ENCODE results near the gene LAP3.

Gene LAP3

GRCh38 chr4:17583276-17583675 is 6.3 kb downstream of the LAP3 start:
- Histone ChIP-seq H3K27me3 (ENCODE audit: control insufficient read depth, insufficient read depth, low read length, poor library complexity, severe bottlenecking) (no peaks in the 10 kb centered on the region), H3K36me3 (ENCODE audit: control insufficient read depth, insufficient read depth, low read length) (peaks cover 21% of the 10 kb centered on the region)

GRCh38 chr4:17583941-17584340 is 6.9 kb downstream of the LAP3 start:
- H3K36me3 ChIP-seq (ENCODE audit: control insufficient read depth, insufficient read depth, low read length): peaks cover 21% of the 10 kb centered on the region

More at GRCh38 chr4:17583276-17583675, 6.3 kb downstream of the LAP3 start:
- no peak overlapping the region for H3K27ac ChIP-seq (ENCODE audit: insufficient read depth, low read depth, low read length, poor library complexity, severe bottlenecking)
- no peaks in the 10 kb centered on the region for H3K4me1 ChIP-seq (ENCODE audit: control insufficient read depth, insufficient read depth, low read length)
- no peaks in the 10 kb centered on the region for H3K9me3 ChIP-seq (ENCODE audit: control insufficient read depth, low read length)
- H3K4me3 ChIP-seq (ENCODE audit: insufficient read depth, low read depth, low read length): no peak overlapping the region
- WGBS, 2 experiments: 90 to 91% methylated on average over 9 of the region's 9 CpGs

GRCh38 chr4:17584521-17585213 is 7.7 kb downstream of the LAP3 start:
- 75 to 76% methylated on average over 10 of the region's 10 CpGs for WGBS, 2 experiments
- peaks cover 27% of the 10 kb centered on the region for H3K36me3 ChIP-seq (ENCODE audit: control insufficient read depth, insufficient read depth, low read length)
- H3K4me3 ChIP-seq (ENCODE audit: insufficient read depth, low read depth, low read length): no peak overlapping the region
- H3K9me3 ChIP-seq (ENCODE audit: control insufficient read depth, low read length): no peaks in the 10 kb centered on the region
- no peaks in the 10 kb centered on the region for H3K4me1 ChIP-seq (ENCODE audit: control insufficient read depth, insufficient read depth, low read length)
- H3K27me3 ChIP-seq (ENCODE audit: control insufficient read depth, insufficient read depth, low read length, poor library complexity, severe bottlenecking): no peaks in the 10 kb centered on the region
- no peak overlapping the region for H3K27ac ChIP-seq (ENCODE audit: insufficient read depth, low read depth, low read length, poor library complexity, severe bottlenecking)

More at GRCh38 chr4:17583941-17584340, 6.9 kb downstream of the LAP3 start:
- no peak overlapping the region for H3K4me3 ChIP-seq (ENCODE audit: insufficient read depth, low read depth, low read length)
- H3K9me3 ChIP-seq (ENCODE audit: control insufficient read depth, low read length): no peaks in the 10 kb centered on the region
- H3K27ac ChIP-seq (ENCODE audit: insufficient read depth, low read depth, low read length, poor library complexity, severe bottlenecking): no peak overlapping the region
- WGBS, 2 experiments: 95% methylated on average over 4 of the region's 4 CpGs
- no peaks in the 10 kb centered on the region for H3K4me1 ChIP-seq (ENCODE audit: control insufficient read depth, insufficient read depth, low read length)
- H3K27me3 ChIP-seq (ENCODE audit: control insufficient read depth, insufficient read depth, low read length, poor library complexity, severe bottlenecking): no peaks in the 10 kb centered on the region

- no peaks in the 10 kb centered on the region for H3K27me3 ChIP-seq (ENCODE audit: control insufficient read depth, insufficient read depth, low read length, poor library complexity, severe bottlenecking)
- H3K4me1 ChIP-seq (ENCODE audit: control insufficient read depth, insufficient read depth, low read length): no peaks in the 10 kb centered on the region
- WGBS, 2 experiments: 95 to 96% methylated on average over 9 of the region's 9 CpGs
- H3K36me3 ChIP-seq (ENCODE audit: control insufficient read depth, insufficient read depth, low read length): peaks cover 35% of the 10 kb centered on the region
- no peak overlapping the region for H3K27ac ChIP-seq (ENCODE audit: insufficient read depth, low read depth, low read length, poor library complexity, severe bottlenecking)
- H3K9me3 ChIP-seq (ENCODE audit: control insufficient read depth, low read length): no peaks in the 10 kb centered on the region
- no peak overlapping the region for H3K4me3 ChIP-seq (ENCODE audit: insufficient read depth, low read depth, low read length)
These were observed 10.3 kb downstream of the LAP3 start for GRCh38 chr4:17587094-17587822.

- Histone ChIP-seq H3K27me3 (ENCODE audit: control insufficient read depth, insufficient read depth, low read length, poor library complexity, severe bottlenecking) (no peaks in the 10 kb centered on the region), H3K27ac (ENCODE audit: insufficient read depth, low read depth, low read length, poor library complexity, severe bottlenecking) (no peak overlapping the region), H3K4me3 (ENCODE audit: insufficient read depth, low read depth, low read length) (no peak overlapping the region), H3K4me1 (ENCODE audit: control insufficient read depth, insufficient read depth, low read length) (no peaks in the 10 kb centered on the region), H3K36me3 (ENCODE audit: control insufficient read depth, insufficient read depth, low read length) (peaks cover 26% of the 10 kb centered on the region), H3K9me3 (ENCODE audit: control insufficient read depth, low read length) (no peaks in the 10 kb centered on the region)
- WGBS, 2 experiments: 82 to 88% methylated on average over 3 of the region's 3 CpGs
These were observed 12.4 kb downstream of the LAP3 start for GRCh38 chr4:17589355-17589754.

- no peaks in the 10 kb centered on the region for H3K9me3 ChIP-seq (ENCODE audit: control insufficient read depth, low read length)
- no peak overlapping the region for H3K27ac ChIP-seq (ENCODE audit: insufficient read depth, low read depth, low read length, poor library complexity, severe bottlenecking)
- H3K4me3 ChIP-seq (ENCODE audit: insufficient read depth, low read depth, low read length): no peak overlapping the region
- peaks cover 21% of the 10 kb centered on the region for H3K36me3 ChIP-seq (ENCODE audit: control insufficient read depth, insufficient read depth, low read length)
- 93 to 99% methylated on average over 6 of the region's 6 CpGs for WGBS, 2 experiments
- H3K27me3 ChIP-seq (ENCODE audit: control insufficient read depth, insufficient read depth, low read length, poor library complexity, severe bottlenecking): no peaks in the 10 kb centered on the region
- H3K4me1 ChIP-seq (ENCODE audit: control insufficient read depth, insufficient read depth, low read length): no peaks in the 10 kb centered on the region
These were observed 18.5 kb downstream of the LAP3 start for GRCh38 chr4:17595471-17596005.

GRCh38 chr4:17597517-17597916 is 20.5 kb downstream of the LAP3 start:
- WGBS, 2 experiments: 87 to 90% methylated on average over 7 of the region's 7 CpGs
- peaks cover 16% of the 10 kb centered on the region for H3K36me3 ChIP-seq (ENCODE audit: control insufficient read depth, insufficient read depth, low read length)
- H3K27ac ChIP-seq (ENCODE audit: insufficient read depth, low read depth, low read length, poor library complexity, severe bottlenecking): no peak overlapping the region
- H3K27me3 ChIP-seq (ENCODE audit: control insufficient read depth, insufficient read depth, low read length, poor library complexity, severe bottlenecking): no peaks in the 10 kb centered on the region
- H3K4me1 ChIP-seq (ENCODE audit: control insufficient read depth, insufficient read depth, low read length): no peaks in the 10 kb centered on the region
- H3K9me3 ChIP-seq (ENCODE audit: control insufficient read depth, low read length): no peaks in the 10 kb centered on the region
- no peak overlapping the region for H3K4me3 ChIP-seq (ENCODE audit: insufficient read depth, low read depth, low read length)

- no peaks in the 10 kb centered on the region for H3K4me1 ChIP-seq (ENCODE audit: control insufficient read depth, insufficient read depth, low read length)
- H3K27me3 ChIP-seq (ENCODE audit: control insufficient read depth, insufficient read depth, low read length, poor library complexity, severe bottlenecking): no peaks in the 10 kb centered on the region
- H3K27ac ChIP-seq (ENCODE audit: insufficient read depth, low read depth, low read length, poor library complexity, severe bottlenecking): no peak overlapping the region
- peaks cover 16% of the 10 kb centered on the region for H3K36me3 ChIP-seq (ENCODE audit: control insufficient read depth, insufficient read depth, low read length)
- H3K9me3 ChIP-seq (ENCODE audit: control insufficient read depth, low read length): no peaks in the 10 kb centered on the region
- 92 to 96% methylated on average over 1 of the region's 1 CpG for WGBS, 2 experiments
- H3K4me3 ChIP-seq (ENCODE audit: insufficient read depth, low read depth, low read length): no peak overlapping the region
These were observed 22.8 kb downstream of the LAP3 start for GRCh38 chr4:17599826-17600225.

GRCh38 chr4:17605236-17605635 is 28.2 kb downstream of the LAP3 start:
- H3K27me3 ChIP-seq (ENCODE audit: control insufficient read depth, insufficient read depth, low read length, poor library complexity, severe bottlenecking): no peaks in the 10 kb centered on the region
- 77 to 79% methylated on average over 3 of the region's 3 CpGs for WGBS, 2 experiments

GRCh38 chr4:17613761-17614415 is 36.9 kb downstream of the LAP3 start:
- no peak overlapping the region for H3K27ac ChIP-seq (ENCODE audit: insufficient read depth, low read depth, low read length, poor library complexity, severe bottlenecking)
- H3K9me3 ChIP-seq (ENCODE audit: control insufficient read depth, low read length): no peaks in the 10 kb centered on the region
- no peaks in the 10 kb centered on the region for H3K4me1 ChIP-seq (ENCODE audit: control insufficient read depth, insufficient read depth, low read length)
- H3K27me3 ChIP-seq (ENCODE audit: control insufficient read depth, insufficient read depth, low read length, poor library complexity, severe bottlenecking): no peaks in the 10 kb centered on the region
- H3K36me3 ChIP-seq (ENCODE audit: control insufficient read depth, insufficient read depth, low read length): peaks cover under 1% of the 10 kb centered on the region
- WGBS, 2 experiments: 7 to 12% methylated on average over 21 to 23 of the region's 23 CpGs
- peak overlapping the region; percentile 95 for H3K4me3 ChIP-seq (ENCODE audit: insufficient read depth, low read depth, low read length)

More at GRCh38 chr4:17605236-17605635, 28.2 kb downstream of the LAP3 start:
- no peaks in the 10 kb centered on the region for H3K36me3 ChIP-seq (ENCODE audit: control insufficient read depth, insufficient read depth, low read length)
- H3K9me3 ChIP-seq (ENCODE audit: control insufficient read depth, low read length): no peaks in the 10 kb centered on the region
- H3K27ac ChIP-seq (ENCODE audit: insufficient read depth, low read depth, low read length, poor library complexity, severe bottlenecking): no peak overlapping the region
- H3K4me1 ChIP-seq (ENCODE audit: control insufficient read depth, insufficient read depth, low read length): no peaks in the 10 kb centered on the region
- no peak overlapping the region for H3K4me3 ChIP-seq (ENCODE audit: insufficient read depth, low read depth, low read length)
